TTC549 (cell line): ENCODE measurements around the gene TOE1.

Experiments used
- FAIRE-seq: peaks from 2 replicates; lab custom pipeline; 2012; peaks lifted over from hg19 to GRCh38; lab: Jason Lieb, UNC

Gene TOE1

DNA sequence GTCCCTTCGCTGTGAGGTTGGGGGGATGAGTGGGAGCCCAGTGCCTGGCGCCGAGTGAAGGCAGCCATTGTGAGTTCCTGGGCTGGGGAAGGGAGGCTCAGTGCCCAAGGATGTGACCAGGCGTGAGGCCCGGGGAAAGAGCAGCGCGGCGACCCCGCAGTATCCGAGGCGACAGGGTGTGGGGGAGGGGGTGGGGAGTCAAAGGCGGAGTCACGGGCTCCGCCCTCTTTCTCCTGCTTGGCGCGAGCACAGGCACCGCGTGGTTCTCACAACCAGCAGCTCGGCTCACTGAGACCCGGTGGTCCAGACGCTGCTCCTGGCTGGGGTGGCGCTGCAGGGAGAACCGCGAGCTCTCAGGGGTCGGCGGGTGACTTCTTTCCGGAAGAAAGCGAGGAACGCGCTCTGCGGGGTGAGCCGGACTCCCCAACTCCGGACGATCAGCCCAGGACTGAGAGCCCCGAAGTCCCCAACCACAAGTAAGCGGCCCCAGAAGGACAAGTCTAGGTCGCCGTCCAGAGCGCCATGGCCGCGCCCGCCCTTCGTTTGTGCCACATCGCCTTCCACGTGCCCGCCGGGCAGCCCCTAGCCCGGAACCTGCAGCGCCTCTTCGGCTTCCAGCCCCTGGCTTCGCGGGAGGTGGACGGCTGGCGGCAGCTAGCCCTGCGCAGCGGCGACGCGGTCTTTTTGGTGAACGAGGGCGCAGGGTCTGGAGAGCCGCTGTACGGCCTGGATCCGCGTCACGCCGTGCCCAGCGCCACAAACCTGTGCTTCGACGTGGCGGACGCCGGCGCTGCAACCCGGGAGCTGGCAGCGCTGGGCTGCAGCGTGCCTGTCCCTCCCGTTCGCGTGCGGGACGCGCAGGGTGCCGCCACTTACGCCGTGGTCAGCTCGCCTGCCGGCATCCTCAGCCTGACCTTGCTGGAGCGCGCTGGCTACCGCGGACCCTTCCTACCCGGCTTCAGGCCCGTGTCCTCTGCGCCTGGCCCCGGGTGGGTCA is 13.0 kb upstream of the TOE1 start, which contains the start of gene HPDL:
TSS of gene HPDL (plus strand) at position 269 of the 997 bp plus-strand sequence. CDS start at position 523, 254 bp downstream.
- no peak for FAIRE-seq

DNA sequence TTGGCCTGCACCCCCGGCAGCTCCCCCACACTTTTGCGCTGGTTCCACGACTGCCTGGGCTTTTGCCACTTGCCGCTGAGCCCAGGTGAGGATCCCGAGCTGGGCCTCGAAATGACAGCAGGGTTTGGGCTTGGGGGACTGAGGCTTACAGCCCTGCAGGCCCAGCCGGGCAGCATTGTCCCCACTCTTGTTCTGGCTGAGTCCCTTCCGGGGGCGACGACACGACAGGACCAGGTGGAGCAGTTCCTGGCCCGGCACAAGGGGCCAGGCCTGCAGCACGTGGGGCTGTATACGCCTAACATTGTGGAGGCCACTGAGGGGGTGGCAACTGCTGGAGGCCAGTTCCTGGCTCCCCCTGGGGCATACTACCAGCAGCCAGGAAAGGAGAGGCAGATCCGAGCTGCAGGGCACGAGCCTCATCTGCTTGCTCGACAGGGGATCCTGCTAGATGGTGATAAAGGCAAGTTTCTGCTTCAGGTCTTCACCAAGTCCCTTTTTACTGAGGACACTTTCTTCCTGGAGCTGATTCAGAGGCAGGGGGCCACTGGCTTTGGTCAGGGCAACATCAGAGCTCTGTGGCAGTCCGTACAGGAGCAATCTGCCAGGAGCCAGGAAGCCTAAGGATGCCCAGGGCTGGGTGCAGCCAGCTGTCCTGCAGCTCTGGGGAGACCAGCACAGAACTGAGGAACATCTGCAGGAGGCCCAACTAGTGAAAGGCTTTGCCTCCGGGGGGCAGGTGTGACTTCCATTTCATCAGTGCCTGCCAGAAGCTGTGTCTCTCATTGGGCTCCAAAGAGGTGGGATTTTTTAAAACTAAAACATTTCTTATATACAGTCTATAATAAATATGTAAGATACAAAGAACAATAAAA is 12.1 kb upstream of the TOE1 start:
- no peak for FAIRE-seq

DNA sequence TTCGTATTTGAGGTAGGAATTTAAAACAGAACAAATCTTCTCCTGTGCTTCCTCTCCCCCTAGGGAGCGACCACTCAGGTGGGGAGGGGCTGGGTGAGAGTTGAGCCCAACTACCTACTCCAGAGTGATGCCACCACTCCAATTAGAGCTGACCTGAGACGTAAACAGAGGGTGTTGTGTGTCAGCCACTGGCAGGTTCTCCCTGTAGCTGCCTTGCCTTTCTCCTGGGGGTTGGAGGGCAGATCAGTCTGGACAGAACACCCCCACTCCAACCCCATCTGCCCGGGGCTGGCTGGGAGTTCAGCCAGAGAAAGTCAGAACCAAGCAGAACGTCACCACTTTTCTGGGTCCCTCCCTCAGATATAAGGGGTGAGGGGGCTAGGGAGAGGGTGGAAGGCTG is 11.3 kb upstream of the TOE1 start:
- FAIRE-seq = no peak

DNA sequence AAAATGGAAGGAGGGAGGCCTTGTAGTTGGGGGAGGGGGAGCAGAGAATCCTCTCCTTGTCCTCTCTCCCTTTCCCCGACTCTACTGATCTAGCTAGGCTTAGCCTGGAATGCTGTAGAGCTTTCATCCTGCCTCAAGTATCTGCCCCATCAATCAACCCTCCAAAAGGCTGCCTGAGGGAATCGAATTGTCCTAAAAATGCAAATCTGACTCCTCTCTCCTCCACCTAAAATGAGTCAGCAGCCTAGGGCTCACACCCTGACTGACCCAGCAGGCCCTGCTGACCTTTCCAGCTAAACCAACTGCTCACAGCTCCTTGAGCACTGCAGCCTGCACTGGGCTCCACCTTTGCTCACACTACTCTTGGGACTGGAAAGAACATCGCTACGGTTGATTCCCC is 10.5 kb upstream of the TOE1 start:
- FAIRE-seq = no peak

DNA sequence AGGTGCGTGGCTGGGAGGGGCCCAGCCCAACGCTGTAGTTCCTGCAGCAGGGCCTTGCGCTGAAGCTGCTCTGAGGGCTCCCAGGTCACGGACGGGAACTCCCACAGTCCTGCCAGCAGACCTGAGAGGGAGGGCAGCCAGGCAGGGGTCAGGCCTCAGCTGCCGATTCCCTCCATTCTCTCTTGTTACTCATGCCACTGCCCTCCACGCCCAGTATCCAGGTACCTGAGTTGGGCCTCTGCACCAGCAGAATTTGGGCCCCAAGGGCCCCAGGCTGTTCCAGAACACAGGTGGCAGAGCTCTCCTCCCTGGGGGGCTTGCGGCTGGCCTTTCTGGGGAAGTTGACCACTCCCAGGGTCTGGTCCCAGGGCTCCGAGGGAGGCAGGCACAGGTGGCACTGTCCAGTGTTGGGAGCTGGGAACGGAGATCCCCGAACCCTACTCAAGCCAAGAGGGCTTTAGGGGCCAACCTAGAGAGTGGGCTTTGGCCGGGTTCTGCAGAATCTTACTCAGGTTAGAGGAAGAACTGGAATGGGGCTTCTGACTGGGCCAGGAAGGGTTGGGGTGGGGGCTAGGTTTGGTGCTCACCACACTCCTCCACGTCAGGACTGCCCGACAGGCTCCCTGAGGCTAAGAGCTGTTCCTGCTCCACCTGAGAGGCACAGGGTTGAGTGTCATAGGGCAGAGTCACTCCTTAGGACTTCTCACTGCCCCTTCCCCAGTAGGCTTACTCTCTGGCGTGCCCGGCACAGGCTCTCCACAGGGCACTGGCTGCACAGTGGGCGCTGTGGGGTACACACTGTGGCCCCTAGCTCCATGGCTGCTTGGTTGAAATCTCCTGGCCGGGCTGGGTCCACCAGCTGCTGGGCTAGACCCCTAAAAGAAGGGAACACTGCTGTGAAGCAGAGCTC is 8.3 kb upstream of the TOE1 start:
- no peak for FAIRE-seq

DNA sequence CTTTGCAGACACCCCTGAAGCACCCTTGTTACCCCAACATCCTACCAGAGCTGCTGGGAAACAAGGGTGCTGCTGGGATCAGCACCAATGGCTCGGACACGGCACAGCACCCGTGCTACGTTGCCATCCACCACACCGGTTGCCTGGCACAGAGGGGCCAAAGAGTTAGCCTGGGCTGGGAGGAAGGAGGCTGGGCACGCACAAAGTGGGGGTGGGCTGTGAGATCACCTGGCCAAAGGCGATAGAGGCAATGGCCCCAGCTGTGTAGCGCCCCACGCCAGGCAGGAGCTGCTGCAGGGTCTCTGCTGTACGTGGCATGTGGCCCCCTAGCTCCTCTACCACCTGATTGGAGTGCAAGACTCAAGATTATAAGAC is 7.6 kb upstream of the TOE1 start:
- FAIRE-seq = no peak

DNA sequence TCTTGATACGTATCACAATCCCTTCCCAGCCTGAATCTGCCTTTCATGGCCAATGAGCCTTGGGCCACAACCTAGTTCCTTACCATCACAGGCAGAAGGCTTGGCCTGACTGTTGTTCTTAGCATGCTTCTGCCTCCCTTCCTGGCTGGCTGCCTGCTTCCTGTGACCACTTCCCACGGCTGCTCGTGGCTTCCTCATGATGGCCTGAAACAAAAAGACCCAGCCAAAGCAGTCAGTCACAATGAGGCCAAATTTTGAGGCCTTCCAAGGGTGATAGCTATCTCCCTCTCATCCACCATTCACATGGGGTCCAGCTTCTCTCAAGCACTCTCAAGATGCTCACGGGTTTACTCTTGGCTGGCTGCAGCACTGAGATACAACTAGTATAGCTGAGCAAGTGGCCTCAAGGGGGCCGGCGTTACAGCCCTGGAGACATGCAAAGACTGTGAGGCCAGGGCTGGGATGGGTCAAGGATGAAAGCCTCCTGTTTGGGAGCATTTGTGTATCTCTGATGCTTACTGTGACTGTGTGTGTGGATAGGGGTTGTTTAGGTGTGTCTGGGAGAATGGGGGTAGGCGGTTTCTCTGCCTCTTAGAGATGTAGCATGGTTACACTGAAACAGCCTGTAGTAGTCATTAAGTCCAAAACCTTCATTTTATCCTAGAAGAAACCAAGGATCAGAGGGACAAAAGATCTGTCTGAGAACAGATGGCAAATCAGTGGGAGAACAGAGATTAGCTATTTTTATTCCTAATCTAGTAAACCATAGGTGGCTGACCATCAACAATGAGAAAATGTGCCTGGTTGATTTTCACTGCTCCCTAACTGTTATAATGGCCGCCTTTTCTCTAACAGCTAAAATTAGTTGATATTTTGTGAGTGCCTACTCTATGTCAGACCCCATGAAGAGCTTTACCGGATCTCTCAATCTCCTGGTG is 5.4 kb upstream of the TOE1 start:
- FAIRE-seq = no peak

DNA sequence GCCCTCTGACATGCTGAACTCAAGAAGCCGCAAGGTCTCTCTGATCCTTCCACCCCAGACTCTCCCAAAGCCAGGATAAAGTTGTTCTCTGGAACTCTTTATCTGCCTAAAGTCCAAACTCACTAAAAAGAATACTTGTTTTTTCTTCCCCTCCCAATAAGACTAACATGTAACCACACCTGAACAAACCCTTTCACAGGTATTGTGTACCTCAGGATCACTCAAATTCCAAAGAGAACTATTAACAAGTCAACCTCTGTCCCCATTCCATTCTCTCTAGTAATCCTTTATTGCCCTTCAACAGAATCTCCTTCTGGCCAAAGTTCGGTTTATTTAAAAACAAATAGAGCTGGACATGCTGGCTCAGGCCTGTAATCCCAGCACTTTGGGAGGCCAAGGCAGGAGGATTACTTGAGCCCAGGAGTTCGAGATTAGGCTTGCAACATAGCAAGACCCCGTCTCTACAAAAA is 4.1 kb upstream of the TOE1 start:
- FAIRE-seq = no peak

DNA sequence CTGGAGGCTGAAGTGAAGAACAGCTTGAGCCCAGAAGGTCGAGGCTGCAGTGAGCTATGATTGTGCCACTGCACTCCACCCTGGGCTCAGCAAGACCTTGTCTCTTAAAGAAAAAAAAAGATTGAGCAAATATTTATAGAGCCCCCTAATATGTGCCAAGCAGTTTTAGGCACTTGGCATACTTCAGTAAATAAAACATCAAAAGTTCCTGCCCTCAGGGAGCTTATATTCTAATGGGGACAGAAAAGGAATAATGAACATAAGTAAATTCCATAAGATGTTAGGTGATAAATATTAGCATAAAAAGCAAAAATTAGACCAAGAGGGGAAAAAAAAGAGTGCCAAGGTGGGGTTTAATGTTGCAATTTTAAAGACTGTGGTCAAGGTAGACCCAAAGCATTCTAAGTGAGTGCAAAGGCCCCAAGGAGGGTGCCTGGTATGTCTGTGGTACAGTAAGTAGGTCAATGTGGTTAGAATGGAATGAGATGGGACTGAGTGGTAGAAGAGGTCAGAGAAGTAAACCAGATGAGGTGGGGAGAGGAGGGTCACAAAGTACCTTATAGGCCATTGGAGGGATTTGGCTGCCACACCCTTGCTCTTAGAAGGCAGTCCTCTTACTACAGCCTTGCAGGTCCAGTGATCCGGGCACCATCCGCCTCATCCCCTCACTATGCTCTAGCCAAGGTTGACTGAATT is 2.2 kb upstream of the TOE1 start:
- no peak for FAIRE-seq

DNA sequence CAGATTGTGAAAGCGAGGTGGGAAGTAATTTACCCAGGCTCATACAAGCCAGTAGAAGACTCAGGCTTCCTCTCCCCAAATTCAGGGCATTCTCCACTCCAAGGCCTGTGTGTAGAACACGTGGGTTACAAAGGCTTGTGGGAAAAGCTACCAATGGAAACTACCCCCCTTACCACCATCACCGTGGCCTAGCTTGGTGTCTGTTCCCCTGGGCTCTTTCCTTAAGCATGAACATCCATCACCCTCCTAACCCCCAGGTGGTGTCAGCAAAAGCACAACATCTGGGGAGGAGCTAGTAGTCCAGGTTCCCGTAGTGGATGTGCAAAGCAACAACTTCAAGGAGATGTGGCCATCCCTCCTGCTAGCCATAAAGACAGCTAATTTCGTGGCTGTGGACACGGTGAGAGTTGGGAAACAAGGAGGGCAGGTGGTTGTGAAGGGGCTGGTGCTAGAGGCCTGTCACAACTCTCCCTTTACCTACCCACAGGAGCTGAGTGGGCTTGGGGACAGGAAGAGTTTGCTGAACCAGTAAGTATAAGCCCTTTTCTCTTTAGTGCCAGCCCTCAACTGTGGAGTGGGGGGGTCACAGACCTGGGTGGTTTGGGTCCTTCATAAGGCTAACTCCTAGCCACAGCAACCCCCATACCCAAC is 971 bp downstream of the TOE1 start:
- no peak for FAIRE-seq

DNA sequence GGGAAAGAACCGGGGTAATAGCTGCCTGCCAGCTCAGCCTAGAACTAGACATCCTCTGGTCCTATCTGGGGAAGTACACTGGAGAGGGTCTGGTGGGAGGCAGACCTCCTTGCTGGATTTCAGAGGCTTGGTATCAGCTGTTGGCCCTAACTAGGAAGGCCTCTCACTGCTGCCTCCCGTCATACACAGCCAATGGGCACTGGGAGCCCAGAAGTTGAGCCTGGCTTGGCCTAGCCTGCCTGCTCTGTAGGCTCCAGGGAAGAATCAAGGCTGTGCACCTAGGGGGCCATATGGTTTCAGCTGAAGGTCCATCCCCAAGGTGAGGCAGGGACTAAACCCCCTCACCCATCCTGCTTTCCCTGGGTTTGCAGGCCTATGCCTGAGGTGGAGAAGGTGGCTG is 4.5 kb downstream of the TOE1 start:
- FAIRE-seq = no peak

DNA sequence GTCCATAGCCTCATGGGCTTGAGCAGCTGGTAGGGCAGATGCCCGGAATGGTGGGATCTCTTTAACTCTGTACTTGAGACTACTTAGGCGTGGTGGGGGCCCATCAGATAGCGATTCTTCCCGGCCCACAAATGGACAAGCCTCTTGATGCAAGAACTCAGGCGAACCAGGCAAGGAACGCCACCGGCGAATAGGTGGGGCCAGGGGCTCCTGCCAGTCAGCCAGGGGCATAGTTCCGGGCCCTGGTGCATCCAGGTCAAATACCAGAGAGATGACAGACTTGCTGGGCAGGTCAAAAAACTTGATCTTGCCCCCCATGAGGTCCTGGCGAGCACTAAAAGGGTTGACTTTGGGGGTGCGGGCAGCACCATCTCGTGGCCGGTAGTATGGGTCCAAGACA is 5.0 kb downstream of the TOE1 start:
- no peak for FAIRE-seq

DNA sequence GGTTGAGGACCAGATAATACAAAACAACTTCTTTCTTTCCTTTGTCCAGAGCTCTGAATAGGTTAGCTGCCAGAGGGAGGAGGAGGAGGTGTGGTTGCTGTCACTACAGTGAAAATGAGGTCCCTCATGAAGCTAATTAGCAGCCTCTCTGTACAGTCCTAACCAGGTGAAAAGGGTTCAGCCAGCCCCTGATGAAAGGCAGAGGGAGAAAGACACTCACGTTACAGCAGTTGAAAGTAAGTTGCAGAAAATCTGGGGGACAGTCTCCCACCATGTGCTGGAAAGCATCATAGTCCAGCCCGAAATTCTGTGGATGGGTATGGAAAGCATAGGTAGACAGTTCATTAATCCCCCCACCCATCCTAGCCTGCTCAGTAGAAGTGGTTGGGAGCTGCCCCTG is 6.5 kb downstream of the TOE1 start:
- no peak for FAIRE-seq

DNA sequence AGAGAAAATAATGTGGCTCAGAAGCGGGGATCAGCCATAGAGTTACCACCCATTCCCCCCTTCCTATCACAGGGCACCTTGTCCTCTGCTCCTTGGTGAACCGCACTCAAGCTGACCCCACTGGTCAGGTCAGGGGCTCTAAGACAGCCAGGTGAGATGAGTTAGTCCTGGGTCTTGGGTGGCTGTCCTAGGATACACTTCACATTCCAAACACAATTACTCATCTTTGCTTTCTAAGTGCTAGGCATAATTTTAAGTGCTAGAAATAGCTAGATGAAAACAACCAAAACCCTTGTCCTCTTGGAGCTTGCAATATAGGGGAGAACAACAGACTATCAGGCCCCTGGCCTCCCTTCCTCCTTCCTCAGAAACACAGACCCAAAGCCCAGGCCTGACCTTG is 8.1 kb downstream of the TOE1 start:
- no peak for FAIRE-seq

DNA sequence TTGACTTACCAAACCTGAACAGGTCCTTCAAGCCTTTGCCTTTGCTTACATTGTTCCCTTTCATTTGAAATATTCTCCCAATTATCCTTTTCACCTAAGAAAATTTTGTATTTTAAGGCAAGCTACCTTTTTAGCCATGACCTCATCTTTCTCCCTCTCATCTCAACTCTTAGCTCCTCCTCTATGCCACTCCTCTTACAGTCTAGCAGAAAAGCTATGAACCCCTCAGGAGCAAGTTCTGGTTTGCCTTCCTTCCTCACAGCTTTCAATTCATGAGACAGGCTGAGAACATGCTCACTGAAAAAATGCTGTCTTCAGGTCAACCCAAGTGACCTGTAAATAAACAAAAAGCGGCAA is 8.6 kb downstream of the TOE1 start:
- no peak for FAIRE-seq

DNA sequence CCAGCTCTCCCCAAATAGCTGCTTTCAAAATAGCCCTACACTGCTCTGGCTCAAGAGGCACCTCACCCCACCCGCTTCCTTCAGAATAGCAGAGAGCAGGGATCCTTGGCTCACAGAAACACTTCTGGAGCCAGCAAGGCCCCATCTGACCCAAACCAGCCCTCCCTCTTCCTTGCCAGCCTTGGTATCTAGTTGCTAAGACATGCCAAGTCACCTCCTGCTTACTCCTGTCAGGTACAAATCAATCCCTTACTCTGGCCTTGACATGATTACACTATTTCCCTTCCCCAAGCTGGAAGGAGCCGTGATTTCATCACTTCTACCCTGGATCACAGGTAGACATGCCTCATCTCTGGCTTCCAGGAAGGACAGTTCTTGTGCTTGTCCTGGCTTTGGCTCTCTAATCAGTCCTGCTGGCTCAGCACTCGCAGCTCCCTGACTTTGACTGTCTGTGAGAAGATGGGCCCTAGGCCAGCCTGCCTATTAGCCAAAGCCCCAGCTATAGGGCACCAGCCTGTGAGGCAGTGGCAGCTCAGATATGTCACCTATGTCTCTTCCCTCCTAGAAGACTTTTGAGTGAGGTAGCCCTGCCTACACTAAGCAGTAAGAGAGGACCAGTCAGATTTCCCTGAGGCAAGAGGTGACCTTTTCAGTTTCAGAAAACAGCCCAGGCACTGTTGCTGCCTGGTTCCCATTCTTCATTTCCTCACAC is 9.2 kb downstream of the TOE1 start:
- FAIRE-seq = no peak

DNA sequence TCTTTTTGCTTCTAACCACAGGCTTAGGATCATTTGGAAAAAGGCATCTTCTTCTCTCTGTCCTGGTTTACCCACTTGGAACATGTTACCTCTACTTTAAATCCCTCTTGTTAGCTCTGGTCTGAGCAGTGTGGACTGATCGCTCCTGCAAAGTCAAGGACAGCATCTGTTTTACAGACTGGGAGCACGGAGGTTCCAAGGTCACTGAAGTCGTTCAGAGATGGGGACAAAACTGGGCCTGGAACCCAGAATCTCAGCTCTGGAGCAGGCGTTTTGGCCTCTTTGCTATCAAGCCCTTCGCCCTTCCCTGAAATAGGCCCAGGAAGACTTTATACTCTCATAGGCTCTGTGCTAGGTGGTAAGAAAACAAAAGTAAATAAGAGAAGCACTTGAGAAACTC is 11.5 kb downstream of the TOE1 start:
- FAIRE-seq = no peak

DNA sequence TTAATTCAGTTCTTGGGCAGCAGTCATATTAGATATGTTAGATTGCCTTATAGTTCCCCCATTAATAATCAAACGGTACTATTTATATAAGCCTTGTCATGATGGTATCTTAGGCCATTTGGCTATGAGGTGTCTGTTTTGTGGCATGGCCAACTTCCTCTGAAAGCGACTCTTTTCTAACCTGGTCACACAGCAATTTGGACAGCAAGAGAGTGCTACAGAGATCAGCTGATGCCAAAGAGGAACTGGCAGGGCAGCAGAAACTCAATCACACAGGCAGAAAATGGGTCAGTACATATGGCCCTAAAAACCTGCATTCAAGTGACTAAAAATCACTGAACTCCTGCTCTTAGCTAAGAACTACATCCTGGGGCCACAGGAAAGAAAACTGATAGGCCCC is 13.7 kb downstream of the TOE1 start:
- FAIRE-seq = no peak

DNA sequence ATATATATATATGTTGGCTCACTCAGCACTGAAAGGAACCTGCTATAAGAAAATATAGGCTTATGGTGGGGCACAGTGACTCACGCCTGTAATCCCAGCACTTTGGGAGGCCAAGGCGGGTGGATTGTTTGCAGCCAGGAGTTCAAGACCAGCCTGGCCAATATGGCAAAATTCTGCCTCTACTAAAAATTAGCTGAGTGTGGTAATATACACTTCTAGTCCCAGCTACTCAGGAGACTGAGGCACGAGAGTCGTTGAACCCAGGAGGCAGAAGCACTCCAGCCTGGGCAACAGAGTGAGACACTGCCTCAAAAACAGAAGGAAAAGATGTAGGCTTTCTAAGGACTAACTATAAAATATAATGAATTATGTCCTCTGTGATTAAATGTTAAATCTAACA is 14.9 kb downstream of the TOE1 start:
- FAIRE-seq = no peak
